ENCODE data around the gene SMTNL2. TPM values are rescaled to one million over a fixed set of nuclear protein-coding genes. Genes with fewer than 3 reads are reported as not detected.
A peak's percentile ranks its signal among the peaks of the same experiment; 100 is the strongest.

SMTNL2 gene
- total RNA-seq (2014; rRNA removed; shearing (Covaris generic)): not detected in 2 replicates

DNA sequence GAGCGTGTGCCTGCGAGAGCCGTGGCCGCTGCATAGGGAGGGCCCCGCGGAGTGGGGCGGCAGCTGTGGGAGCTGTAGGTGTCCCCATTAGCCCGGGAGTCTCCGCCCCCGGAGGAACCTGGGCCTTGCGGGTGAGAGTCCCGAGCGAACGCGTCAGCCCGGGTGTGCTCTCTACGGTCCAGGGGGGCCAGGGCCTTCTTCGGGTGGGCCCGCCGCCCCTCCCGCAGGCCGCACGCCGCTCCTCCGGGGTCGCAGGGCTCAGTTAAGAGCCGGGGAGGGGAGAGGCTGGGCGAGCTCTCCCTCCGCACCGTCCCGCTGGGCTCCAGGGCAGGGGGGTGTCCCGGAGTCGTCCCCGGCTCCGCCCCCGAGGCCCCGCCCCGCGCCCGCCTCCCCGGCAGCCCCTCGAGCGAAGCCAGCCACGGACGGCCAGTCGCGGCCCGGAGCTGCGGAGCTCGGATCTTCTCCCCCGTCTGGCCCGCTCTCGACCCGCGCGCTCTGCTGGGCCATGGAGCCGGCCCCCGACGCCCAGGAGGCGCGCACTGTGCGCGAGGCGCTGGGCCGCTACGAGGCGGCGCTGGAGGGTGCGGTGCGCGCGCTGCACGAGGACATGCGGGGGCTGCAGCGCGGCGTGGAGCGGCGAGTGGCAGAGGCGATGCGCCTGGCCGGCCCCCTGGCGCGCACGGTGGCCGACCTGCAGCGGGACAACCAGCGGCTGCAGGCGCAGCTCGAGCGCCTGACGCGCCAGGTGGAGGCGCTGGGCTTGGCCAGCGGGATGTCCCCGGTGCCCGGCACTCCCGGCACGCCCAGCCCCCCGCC is at the start of gene SMTNL2:
TSS of gene SMTNL2 (plus strand) at position 429 of the 816 bp plus-strand sequence. CDS start at position 506, 77 bp downstream.
- DNase-seq (ENCODE audit: low read depth): no peak

DNA sequence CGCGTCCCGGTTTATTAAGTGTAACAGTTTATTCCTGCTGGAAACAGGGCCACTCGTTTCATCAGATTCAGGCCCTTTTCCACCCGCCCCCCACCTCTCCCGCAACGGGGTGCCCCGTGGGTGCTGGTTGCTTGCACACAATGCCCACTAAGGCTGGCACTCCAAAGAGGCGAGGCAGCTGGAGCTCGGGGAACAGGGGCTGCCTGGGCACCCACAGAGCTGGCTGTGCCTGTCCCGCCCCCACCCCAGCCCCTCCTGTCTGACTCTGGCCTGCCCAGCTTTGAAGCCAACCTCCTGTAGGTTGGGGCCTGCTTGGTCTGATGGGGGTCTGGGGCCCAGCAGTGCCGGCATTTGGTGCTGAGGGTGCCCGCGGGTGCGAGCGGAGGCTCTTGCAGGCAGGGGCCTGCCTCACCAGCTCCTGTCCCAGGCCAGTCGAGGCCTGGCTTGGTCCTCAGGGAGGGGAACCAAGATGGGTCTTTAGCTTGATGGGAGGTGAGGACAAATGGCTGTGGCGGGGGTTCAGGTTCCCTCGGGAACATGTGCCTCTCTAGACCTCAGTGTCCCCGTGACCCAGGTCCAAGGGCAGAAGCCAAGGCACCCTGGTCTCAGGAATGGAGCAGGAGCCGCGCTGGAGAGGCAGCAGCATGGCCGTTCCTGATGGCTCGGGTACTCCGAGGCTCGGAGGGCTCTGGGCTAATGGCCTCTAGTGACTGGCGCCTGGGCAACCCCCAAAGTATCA is 49.2 kb upstream of the SMTNL2 start:
- DNase-seq (ENCODE audit: low read depth): no peak

DNA sequence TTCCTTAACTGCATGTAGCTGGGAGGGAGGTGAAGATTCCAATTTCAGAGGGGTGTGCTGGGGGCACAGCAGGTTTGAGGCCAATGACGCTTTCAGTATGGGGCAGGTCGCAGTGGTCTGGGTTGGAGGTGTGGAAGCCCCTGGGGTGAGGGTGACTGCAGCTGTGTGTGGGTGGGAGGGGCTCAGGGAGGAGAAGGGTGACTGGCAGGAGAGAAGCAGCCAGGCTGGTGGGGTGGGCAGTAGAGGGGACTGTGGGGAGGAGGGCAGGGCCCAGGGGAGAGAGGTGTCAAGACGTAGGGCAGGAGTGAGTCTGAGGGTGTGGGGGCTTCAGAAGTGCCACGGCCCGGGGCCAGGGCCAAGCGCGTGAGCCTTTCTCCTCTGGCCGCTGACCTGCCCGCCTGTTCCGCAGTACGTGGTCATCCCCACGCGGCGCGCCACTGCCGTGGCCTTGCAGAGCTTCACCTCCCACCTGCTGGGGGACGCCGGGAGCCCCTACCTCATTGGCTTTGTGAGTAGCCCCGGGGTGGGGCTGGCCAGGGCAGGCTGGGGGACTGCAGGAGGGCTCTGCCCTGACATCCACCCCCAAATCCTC is 48.6 kb upstream of the SMTNL2 start:
- DNase-seq (ENCODE audit: low read depth): no peak

DNA sequence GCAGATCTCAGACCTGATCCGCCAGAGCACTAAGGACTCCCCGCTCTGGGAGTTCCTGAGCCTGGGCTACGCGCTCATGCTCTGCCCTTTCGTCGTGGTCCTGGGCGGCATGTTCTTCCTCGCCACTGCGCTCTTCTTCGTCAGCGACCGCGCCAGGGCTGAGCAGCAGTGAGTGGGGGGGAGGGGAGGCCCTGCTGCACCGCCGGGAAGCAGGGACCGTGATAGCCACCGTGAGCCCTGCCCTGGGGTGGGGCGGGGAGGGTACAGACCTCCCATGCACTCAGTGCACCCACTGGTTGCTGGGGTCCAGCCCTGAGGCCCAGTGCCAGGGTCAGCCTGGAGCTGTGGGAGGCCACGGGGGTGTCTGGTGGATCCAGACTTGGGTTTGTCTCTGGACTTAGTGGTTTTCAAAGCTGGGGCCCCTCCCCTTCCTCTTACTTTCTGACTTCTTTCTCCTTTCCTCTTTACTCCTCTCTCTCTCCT is 48.0 kb upstream of the SMTNL2 start:
- no peak for DNase-seq (ENCODE audit: low read depth)

DNA sequence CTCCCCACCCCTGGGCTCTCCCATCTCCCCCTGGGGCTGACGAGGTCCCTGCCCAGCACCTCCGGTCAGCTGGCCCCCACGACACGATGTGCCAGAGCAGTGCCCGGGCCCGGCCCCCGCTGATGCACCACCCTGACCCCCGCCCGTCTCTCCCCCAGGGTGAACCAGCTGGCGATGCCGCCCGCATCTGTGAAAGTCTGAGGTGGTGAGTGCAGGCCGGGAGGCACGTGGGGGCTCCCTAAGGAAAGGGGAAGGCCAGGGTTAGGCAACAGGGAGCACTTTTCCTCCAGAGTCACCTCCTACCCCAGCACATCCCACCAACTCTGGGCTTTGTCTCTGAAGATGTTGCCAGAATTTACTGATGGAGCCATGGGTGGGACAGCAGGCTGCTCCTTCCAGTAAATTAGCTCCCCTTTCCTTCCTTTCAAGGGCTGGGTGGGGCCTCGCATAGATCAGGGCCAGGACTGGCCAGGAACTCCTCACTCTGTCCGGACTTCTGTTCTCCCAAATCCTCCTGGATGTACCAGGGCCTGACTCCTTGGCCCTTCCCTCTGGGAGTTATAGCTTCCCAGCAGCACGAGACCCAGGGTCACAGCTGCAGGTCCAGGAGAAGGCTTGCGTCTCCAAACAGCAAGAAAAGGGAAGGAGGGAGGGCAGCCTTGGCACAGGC is 47.5 kb upstream of the SMTNL2 start:
- DNase-seq (ENCODE audit: low read depth): peak; percentile 9

DNA sequence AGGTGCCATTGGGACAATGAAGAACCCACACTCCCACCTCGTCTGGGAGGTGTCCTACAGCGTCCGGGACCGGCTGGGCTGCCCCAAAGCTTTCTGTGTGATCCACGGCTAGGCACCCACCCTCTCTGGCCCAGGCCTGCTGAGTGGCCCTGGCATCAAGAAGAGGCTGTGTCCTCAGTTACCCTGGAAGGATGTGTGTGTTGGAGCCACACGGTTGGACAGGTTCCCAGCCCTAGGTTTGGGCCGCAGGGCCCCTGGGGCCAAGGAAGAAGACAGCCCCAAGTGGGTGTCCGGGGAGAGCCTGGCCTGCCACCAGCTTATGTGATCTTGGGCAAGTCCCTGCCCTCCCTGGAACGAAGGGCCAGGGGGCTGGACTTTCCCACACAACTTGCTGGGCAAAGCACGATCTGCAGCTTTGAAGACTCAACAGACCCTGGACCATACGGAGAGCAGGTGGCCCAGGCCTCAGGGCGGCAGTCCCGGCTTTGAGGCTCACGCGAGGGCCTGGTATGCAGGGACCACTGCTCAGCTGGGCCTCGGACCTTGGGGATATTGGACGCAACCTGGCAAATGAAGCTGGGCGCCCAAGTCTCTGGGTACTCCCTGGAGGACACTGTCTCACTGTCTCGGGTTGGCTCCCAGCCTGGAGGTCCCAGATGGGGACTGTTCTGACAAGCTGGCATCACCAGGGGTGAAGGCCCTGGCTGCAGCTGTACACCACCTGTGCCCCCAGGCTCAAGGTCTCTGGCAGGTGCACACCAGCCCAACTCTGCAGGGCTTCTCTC is 46.7 kb upstream of the SMTNL2 start:
- no peak for DNase-seq (ENCODE audit: low read depth)

DNA sequence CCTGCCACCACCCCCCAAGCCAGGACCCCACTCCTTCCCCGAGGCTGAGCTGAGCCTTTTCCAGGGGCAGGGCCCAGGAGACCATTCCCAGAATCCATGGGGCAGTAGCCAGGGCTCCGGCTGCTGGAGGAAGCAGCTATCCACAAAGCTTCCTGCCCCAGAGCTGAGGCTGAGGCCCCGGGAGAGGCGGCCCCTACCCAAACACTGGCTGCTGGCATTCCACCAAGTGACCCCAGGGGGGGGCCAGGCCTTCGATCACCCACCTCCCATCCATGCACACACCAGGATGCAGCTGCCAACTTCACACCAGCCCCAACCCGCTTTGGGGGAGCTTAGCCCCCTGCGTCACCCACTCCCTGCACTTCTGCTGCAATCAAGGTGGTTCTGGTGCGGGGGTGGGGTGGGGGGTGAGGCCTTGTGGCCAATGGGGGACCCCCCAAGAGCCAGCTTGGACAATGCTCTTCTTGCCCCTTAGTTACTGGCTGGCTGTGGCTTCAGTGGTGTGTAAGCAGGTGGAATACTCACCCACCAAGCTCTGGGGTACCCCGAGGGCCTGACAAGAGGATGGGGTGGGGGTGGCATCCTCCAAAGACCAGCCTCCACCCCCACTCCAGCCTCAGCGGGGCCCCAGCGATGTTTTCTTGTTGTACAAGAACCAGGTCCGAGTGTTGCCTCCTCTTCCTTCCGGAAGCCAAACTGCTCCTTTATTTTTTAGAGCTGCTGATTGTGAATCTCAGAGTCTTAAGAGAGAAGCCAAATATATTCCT is 45.9 kb upstream of the SMTNL2 start:
- DNase-seq (ENCODE audit: low read depth): no peak

DNA sequence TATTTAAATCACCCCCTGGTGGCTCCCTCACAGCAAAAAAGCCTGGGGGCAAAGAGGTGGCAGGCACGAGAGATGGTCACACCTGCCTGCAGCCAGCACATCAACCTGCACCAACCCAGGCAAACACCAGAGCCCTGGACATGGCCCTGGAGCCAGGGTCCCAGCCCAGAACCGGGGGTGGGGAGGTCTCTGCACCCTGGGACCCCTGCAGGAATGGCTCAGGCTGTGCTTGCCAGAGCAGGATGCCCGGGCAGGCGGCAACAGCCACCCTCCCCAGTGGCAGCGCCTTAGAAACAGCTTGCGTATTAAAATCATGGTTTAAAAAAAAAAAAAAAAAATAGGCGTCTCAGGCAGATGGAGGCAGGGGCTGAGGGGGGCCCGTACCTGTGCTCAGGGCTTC is 45.3 kb upstream of the SMTNL2 start:
- DNase-seq (ENCODE audit: low read depth): no peak

DNA sequence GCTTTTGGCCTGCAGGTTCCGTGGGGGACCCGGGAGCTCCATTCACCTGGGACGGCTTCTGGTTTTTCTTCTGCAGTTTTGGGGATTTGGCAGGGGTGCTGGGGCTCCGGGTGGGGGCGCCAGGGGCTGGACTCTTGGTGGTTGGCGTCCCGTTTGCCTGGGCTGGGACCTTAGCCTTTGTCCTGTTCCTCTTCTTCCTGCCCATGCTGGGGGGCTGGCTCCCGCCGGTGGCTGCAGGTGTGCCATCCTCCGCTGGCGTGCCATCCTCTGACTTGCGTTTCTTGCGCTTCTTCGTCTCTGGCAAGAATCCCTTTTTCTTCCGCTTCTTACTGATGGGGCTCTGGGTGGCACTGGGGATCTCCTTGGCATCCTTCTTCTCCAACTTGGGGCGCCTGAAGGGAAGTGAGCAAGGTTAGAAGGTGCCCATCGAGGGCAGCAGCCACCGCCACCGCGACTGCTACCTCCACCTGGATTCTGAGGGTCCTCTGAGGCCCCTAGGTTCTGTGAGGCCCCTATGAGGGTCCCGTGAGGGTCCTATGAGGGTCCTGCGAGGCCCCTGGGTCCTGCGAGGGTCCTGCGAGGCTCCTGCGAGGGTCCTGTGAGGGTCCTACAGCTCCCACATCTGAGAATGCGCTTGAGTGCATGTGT is 44.6 kb upstream of the SMTNL2 start:
- DNase-seq (ENCODE audit: low read depth): no peak

DNA sequence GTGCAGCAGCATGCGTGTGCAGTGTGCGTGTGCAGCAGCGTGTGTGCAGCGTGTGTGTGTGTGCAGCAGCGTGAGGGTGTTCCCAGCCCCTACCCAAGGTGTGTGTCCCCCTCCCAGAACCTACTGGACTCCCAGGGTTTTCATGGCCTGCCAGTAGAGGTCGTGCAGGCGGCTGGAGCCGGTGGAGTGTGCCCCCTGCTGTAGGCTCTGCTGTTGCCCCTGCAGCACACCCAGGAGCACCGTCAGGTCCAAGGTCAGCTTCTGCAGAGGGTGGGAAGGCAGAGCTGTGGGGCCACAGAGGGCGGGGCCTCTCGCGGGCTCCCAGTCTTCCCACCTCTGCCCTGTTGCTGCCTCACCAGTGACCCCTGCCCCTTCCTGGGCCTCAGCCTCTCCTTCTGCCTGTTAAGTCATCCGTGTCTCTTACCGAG is 44.1 kb upstream of the SMTNL2 start:
- DNase-seq (ENCODE audit: low read depth): no peak

DNA sequence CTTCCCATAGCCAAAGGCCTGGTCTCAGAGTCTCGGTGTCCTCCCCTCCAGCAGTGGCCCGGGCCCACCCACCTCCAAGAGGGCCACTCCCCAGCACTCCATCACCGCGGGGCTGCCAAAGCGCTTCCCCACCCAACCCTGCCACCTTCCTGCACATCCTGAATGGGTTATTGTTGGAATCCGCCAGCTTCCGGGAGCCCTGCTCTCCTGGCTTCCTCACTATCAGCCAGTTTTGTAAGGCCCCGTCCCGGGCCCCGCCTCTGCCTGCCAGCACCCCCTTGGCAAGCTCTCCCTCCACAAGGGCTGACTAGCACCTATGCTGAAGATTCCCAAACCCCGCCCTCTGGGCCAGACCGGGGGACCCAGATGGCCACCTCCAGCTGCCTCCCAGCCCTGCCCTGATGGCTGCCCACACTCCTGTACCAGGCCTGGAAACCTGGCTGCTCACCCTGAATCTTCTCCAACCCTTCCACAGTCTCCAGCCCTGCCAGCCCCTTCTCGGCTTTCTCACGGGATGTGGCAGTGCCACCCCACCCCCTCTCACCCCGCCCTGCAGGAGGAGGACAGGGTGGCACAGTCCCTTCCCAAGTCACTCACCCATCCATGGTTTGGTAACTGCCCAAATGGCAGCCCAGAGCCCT is 43.5 kb upstream of the SMTNL2 start:
- no peak for DNase-seq (ENCODE audit: low read depth)

DNA sequence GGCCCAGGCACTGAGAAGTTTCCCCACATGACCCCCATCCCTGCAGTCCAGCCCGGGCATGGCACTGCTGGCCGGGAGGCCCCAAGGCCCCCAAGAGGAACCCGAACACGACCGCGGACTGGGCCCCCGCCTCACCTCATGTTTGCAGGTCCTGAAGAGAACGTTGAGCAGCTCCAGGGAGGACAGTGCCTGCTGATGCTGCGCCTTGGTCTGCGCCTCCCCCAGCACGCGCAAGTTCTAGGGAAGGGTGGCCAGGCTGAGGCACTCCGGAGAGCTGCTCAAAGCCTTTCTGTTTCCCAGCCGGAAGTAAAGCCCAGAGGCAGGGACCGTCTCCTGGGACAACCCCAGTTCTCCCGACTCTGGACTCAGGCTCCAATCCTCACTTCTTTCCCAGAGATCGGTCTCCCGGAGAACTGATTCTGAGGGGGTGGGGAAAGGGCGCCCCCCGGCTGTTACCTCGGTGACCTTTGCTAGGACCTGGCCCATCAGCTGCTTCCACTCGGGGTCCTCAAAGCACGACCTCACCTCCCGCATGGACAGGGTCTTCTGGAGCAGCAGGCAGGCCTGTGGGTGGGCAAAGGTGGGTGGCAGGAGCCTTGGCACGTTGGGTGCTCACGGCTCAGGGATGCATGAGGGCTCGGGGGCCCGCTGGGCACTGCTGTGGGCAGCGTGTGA is 42.9 kb upstream of the SMTNL2 start:
- no peak for DNase-seq (ENCODE audit: low read depth)

DNA sequence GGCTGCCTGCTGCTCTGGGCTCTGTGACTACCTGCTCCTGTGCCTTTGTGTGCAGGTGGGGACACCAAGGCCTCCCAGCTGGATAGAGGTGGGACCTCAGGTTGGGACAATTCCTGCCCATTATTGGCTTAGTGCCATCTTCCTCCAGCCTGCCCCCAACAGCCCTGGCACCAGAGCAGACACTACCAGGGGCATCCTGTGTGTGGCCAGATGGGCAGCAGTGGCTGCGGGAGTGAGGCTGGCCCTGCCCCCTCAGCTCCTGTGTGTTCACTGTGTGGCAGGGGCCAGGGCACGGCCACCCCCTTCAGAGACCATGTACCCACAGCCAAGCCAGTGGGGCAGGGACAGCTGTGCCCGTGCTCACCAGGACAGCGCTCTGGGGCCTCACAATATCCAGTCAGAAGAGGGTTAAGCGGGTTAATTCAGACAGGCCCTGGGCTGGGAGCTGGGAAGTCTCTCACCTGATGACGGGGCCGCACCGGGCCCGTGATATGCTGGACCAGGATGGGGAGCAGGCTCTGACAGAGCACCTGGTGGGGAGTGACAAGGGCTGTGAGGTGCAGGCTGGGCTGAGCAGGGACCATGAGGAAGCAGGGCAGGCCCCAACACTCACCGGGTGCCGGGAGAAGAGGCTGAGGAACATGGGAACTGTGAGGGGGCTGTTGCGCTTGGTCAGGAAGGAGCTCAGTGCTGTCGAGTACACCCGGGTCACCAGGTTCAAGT is 42.2 kb upstream of the SMTNL2 start:
- no peak for DNase-seq (ENCODE audit: low read depth)

DNA sequence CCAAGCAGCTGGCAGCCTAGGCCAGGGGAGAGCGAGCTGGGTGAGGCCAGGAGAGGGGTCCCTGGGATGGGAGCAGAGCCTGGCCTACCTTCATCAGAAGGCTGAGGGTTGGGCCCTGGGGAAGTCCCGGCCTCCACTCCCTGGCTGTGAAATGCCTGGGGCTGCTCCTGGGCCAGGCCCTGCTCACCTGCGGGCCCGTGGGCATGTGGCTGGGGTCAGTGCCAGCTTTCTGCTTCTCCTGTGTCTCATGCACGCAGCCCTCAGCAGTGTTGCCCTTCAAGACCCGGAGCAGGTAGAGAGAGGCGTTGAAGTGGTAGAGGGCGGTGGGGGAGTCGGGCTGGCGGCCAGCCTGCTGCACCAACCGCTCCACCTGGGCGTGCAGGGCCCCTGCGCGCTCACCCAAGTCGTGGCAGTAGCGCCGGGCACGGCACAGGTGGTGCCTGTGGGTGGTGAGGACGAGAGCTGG is 41.6 kb upstream of the SMTNL2 start:
- no peak for DNase-seq (ENCODE audit: low read depth)

DNA sequence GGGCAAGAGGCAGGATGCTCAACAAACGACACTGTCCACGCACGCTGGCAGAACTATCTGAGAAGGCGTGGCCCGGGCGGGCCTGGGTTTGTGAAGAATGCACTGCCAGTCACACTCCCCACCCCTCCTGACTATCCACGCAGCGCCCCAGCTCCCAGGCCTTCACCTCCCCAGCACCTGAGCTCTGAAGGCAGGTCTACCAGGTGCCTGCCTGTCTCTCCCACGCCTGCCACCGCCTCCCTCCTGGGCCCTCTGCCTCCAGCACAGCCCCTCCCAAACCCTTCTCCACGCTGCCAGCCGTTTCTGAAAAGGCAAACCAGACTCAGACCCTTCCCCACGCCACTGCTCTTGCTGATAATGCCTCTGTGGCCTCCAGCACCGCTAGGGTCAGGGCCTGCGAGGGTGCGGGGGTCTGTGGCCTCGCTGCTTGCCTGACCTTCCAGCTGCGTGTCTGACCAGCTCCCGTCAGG is 40.7 kb upstream of the SMTNL2 start:
- no peak for DNase-seq (ENCODE audit: low read depth)

DNA sequence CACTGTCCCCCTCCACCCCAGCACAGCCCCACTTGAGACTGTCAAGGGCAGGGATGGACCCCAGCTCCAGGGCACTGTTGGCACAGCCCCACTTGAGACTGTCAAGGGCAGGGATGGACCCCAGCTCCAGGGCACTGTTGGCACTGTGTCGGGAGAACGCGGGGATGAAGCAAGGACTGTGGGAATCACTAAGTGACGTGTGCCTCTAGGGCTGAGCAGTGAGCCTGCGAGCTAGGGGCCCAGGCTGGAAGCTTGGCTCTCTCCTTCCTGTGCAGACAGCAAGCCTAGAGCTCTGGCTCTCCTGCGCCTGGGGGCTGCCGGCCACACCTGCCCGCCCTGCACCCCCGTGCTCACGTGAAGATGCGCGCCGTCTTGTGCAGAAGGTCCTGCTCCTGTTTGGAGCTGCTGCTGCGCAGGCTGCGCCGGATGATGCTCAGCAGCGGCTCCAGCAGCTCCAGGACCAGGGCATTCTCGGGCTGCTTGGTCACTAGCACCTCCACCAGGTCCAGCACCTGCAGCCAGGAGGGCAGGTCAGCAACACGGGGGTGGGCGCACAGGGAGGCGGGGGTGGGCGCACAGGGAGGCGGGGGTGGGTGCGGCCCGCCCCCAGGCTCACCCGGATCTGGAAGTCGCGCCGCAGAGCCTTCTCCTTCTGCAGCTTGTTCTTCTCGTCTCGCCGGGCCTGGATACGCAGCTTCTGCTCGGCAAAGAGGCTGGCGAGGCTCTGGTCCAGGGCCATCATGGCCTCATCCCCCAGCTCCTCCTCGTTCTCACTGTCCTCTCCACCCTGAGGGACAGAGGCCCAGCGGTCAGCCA is 40.0 kb upstream of the SMTNL2 start:
- no peak for DNase-seq (ENCODE audit: low read depth)

DNA sequence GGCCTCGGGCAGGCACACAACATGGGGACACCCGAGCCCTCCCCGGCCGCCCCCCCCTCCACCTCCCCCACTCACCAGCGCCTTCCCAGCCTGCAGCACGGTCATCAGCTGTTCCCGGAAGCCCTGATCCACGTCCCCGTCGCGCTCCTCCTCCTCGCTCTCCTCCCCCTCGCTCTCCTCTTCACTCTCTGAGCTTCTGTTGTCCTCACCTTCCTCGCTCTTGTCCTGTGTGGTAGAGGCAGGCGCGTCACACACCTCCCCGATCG is 39.4 kb upstream of the SMTNL2 start:
- no peak for DNase-seq (ENCODE audit: low read depth)

Measured in RPMI7951 (cell line).